Stimulated activated CD4-positive, alpha-beta T cell treated with anti-CD3 and anti-CD28 coated beads, Interleukin-1b, Interleukin-23, amount 100 ng/mL, for 48 hours (primary cell): ENCODE measurements around the gene TLN1.
A peak's percentile ranks its signal among the peaks of the same experiment; 100 is the strongest.

Source experiments
- DNase-seq: peaks from one replicate; pipeline ENCODE4 v3.0.0-alpha.2; 2020

TLN1 gene

DNA sequence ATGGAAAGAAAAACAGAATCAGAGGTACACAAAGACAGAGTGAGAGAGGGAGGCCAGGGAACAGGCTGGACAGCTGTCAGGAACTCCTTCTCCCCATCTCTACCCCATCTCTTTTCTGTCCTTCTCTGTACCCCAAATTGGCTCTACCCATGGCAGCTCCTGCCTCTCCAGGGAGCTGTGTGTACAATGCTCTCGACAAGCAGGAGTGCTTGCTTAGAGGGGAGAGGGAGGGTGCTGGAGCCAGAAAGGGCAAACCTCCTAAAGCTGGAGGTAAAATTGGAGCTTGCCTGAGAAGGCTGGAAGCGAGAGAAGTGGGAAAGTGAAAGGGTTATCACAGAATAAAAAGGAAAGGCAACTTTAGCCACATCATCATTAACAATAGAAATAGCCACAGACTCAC, 48.7 kb downstream of the TLN1 start:
- no peak for DNase-seq

GRCh38 chr9:35682520-35683315, 49.3 kb downstream of the TLN1 start:
- no peak for DNase-seq

GRCh38 chr9:35682051-35682450, 49.9 kb downstream of the TLN1 start:
- DNase-seq: no peak

DNA sequence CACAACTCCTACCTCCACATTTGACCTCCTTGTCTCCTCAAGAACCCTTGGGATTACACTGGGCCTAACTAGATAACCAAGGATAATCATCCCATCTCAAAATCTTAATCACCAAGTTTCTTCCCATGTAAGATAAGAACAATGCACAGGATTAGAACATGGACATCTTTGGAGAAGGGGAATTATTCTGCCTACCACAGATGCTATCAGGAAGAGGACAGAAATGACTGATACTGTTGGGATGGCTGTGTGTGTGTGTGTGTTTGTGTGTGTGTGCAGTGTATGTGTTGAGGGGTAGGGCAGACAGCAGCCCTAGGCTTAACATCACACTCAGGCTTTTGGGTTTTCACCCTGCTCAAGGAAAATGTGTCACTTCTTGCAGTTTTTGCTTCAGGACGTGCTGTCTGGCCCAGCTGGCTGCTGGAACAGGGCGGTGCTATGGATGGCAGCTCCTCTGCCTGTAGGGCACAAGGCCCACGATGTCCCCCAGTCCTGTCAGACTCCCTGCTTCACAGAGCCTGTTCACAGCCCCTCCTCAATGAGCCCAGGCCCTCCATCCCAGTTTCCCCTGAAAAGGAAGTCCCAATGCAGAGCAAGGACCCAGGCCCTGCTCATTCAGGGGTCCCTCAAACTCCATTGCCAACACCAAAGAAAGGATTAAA, 50.5 kb downstream of the TLN1 start:
- no peak for DNase-seq

GRCh38 chr9:35680331-35681105, 51.5 kb downstream of the TLN1 start:
- DNase-seq: no peak

DNA sequence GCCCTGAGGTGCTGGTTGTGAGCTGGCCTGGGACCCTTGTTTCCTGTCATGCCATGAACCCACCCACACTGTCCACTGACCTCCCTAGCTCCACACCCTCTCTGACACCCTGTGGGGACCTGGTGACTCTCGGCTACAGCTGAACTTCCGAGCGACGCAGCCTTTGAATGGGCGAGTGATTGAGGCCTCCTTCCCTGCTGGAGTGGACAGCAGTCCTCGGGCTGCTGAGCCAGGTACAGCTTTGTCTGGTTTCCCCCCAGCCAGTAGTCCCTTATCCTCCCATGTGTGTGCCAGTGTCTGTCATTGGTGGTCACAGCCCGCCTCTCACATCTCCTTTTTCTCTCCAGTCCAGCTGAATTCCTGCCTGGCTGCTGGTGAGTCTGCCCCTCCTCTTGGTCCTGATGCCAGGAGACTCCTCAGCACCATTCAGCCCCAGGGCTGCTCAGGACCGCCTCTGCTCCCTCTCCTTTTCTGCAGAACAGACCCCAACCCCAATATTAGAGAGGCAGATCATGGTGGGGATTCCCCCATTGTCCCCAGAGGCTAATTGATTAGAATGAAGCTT, 52.1 kb downstream of the TLN1 start:
- no peak for DNase-seq

DNA sequence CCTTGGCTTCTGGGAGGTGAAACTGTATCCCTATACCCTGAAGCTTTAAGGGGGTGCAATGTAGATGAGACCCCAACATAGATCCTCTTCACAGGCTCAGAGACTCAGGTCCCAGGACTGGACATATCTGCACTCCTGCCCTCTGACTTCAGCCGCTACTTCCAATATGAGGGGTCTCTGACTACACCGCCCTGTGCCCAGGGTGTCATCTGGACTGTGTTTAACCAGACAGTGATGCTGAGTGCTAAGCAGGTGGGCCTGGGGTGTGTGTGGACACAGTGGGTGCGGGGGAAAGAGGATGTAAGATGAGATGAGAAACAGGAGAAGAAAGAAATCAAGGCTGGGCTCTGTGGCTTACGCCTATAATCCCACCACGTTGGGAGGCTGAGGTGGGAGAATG, 52.9 kb downstream of the TLN1 start:
- DNase-seq: no peak

GRCh38 chr9:35675732-35676392, 56.1 kb downstream of the TLN1 start:
- no peak for DNase-seq

- DNase-seq: no peak
Measured at GRCh38 chr9:35675204-35675603, 56.8 kb downstream of the TLN1 start.

DNA sequence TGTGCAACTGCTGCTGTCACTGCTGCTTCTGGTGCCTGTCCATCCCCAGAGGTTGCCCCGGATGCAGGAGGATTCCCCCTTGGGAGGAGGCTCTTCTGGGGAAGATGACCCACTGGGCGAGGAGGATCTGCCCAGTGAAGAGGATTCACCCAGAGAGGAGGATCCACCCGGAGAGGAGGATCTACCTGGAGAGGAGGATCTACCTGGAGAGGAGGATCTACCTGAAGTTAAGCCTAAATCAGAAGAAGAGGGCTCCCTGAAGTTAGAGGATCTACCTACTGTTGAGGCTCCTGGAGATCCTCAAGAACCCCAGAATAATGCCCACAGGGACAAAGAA, 58.0 kb downstream of the TLN1 start:
- no peak for DNase-seq

- no peak for DNase-seq
Measured at GRCh38 chr9:35673132-35674024, 58.6 kb downstream of the TLN1 start, which contains the start of gene CA9. Gene CA9 (plus strand): TSS chr9:35673928. CDS start chr9:35673960, 32 bp downstream.

DNA sequence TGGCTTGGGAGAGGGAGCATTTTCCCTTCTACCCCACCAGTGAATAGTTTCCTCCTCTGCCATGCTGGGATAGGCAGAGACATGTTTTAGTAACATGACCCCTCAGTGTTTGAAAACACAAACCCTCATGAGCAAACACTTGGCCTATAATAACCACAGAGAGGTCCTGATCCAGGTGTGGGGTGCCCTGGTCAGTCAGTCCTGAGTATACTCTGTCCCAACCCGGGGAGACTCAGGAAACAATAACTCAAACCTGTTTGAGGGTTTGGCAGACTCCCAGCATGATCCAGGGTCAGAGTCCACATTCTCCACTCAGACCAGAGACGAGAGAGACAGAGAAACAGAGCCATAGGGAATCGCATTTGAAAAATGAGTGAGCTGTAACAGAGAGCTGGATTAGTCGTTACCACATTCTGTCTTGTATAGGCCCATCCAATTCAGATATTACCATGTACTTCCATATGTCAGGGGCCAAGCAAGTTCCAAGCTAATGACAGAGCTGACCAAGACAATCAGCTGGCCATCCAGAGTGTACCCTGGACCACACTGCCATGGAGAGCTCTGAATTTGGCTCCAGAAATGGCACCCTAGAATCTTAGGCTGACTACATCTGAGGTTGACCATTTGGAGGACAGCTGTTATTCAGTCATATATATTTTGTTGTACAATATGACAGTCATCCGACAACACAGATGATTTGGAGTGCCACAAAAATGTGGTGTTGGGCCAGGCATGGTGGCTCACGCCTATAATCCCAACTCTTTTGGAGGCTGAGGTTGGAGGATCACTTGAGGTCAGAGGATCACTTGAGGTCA, 62.5 kb downstream of the TLN1 start:
- DNase-seq: no peak

- DNase-seq: no peak
Measured at GRCh38 chr9:35667939-35668338, 64.1 kb downstream of the TLN1 start.

DNA sequence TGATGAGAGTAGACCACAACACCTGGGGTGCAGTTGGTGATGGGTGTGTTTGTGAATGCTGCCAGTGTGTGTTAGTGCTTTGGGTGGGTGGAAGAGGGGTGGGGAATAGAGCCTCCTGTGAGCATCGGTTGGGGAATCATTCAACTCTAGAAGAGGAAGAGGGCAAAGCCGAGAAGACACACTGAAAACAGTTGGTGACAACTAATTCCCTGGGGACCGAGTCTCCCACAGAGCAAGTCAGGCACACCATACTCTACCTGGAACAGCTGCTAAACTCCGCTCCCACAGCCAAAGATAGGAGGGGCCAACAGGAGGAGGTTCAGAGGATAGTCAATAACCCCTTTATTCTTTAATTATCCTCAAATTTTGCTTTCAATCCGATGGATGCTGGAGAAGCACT, 65.4 kb downstream of the TLN1 start:
- DNase-seq: no peak

DNA sequence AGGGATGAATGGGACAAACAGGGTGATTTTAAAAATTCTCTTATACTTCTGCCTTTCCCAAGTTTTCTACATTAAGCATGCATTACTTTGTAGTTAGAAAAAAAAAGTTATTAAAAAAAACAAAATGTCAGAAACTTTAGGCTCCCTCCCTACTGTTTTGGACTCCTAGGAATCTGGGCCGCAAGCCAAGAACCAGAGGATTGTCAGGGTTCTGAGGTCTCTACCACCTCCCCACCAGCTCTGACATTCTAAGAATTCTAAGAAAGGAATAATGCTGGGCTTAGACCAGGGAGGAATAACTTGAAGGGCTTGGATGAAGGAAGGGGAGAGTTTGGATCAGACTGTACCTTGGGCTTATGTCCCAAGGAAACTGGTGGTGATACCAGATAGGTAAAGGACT, 66.0 kb downstream of the TLN1 start:
- no peak for DNase-seq

DNA sequence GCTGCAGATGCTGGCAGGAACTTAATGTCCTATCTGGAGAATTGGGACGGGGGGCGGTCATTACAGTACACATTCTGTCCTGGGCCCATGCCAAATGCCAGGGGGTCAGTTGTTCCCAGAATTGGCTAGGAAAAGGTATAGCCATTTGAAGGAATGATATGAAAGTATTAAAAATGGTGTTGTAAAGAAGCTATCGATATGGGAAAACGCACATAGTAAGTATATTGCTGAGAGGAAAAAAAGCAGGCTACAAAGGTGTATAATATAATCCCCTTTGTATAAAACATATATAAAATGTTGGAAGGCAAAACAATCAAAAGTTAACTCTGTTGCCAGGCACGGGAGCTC, 66.5 kb downstream of the TLN1 start:
- no peak for DNase-seq

DNA sequence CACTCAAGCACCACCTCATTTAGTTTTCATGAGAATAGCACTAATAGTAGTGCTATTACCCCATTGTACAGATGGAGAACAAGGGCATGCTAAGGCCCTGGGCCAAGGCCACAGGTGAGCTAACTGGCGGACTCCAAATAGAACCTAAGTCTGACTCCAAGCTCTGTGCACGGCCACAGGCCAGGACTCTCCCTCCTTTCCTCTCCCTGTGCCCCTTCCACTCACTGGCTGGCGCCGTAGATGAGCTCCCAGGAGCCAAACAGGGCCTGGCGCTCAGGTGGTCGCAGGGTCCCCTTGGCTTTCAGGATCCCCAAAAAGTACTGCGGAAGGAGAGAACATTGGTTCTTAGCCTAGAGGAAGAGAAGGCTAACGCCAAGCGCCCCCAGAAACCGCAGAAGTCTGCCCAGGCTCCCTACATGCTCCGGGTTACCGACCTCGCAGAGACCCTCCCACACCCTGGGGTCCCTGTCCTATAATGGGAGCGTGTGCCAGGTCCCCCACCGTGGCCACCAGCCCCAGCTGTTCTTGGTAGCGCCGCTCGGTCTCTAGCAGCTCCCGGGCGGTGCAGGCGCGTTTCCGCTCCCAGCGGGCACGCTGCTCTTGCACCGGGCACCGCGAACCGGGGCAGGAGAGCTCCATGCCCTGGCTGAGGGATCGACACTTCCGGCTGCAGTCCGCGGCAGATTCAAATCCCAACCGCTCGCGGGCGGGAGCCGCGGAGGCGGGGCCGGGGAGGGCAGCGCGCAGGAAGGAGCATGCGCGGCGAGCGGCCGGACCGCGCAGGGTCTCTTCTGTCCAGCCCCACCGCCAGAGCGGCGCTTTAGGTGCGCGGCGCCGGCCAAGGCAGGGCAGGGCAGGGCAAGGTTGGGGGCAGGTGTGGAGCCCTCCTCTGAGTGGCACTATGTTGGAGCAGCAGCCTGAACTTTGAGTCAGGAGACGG, 67.2 kb downstream of the TLN1 start, which contains the start of gene ARHGEF39:
TSS of gene ARHGEF39 (minus strand) at position 665 of the 940 bp plus-strand sequence. CDS start at position 639, 26 bp downstream.
- DNase-seq: peak; percentile 71

DNA sequence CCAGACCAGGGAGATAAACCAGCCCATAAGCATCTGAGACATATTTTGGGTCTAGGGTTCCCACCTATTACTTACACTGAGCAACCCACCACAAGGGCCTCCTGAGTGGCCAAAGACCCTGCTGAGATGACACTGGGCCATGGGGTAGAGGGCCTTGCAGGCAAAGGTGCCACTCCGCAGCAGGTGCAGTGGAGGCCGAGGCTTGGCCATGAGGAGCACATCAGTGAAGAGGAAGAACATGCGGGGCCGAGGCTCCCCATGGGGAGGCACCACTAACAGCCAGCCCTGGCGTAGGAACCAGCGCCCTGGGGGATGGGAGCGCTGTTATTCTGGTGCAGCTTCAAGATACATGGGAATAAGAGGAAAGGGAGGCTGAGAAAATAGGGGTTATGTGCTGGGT, 69.6 kb downstream of the TLN1 start:
- no peak for DNase-seq

- no peak for DNase-seq
Measured at GRCh38 chr9:35661756-35662350, 70.1 kb downstream of the TLN1 start.
